ENCODE results near the gene ASAP3.

- no peak for TF ChIP-seq CTCF (conservative IDR thresholded peaks at IDR 0.05)
- TF ChIP-seq ZFX (IDR thresholded peaks at IDR 0.05) = no peak
These were observed 67.0 kb downstream of the ASAP3 start for GRCh38 chr1:23416964-23417363.
